K562 (cell line): ENCODE data around the gene STAT6. TPM values are rescaled to one million over a fixed set of nuclear protein-coding genes. Genes with fewer than 3 reads are reported as not detected.

ENCODE experiments used
- CEBPZ ChIP-seq: fragments of 150-350 bp; IDR thresholded peaks from 2 replicates; pipeline ENCODE4 v1.6.1; 2014; ENCODE audit warnings: low read depth, mild to moderate bottlenecking, low read length, borderline replicate concordance
- CTCFL ChIP-seq: IDR thresholded peaks from 2 replicates; pipeline ENCODE4 v1.6.1; 2011; ENCODE audit warnings: borderline replicate concordance, low read depth, mild to moderate bottlenecking, moderate library complexity, low read length; ENCODE audit not compliant: insufficient read depth, poor library complexity, severe bottlenecking
- ELF4 ChIP-seq: fragments of 450-650 bp; formaldehyde crosslinking; IDR thresholded peaks from 2 replicates; pipeline ENCODE4 v1.4.0; 2022; ENCODE audit warnings: missing genetic modification characterization
- ETS2 ChIP-seq: IDR thresholded peaks from 2 replicates; pipeline ENCODE4 v1.6.1; 2016; ENCODE audit warnings: borderline replicate concordance, missing genetic modification characterization, mild to moderate bottlenecking, moderate library complexity, missing compliant biosample characterization; ENCODE audit not compliant: poor library complexity, severe bottlenecking
- HCFC1 ChIP-seq: IDR thresholded peaks from 2 replicates; pipeline ENCODE4 v1.6.1; 2012; ENCODE audit warnings: low read depth, low read length, improper control_type of control experiment
- HDAC3 ChIP-seq: fragments of 450-650 bp; IDR thresholded peaks from 2 replicates; pipeline ENCODE4 v1.6.1; 2018; ENCODE audit warnings: borderline replicate concordance, mild to moderate bottlenecking, moderate library complexity; ENCODE audit not compliant: partially characterized antibody
- HNRNPUL1 ChIP-seq: fragments of 200-400 bp; formaldehyde crosslinking; IDR thresholded peaks from 2 replicates; pipeline ENCODE4 v1.6.1; 2017; ENCODE audit warnings: low read length
- NCOA6 ChIP-seq: fragments of 450-650 bp; IDR thresholded peaks from 2 replicates; pipeline ENCODE4 v1.6.1; 2017; ENCODE audit warnings: mild to moderate bottlenecking
- NFE2 ChIP-seq: IDR thresholded peaks from 2 replicates; pipeline ENCODE4 v1.6.1; 2014; ENCODE audit warnings: antibody characterized with exemption, low read depth
- PHB ChIP-seq: fragments of 250-450 bp; sonication (Bioruptor Pico); IDR thresholded peaks from 2 replicates; pipeline ENCODE4 v1.5.0; 2021
- POLR2AphosphoS2 ChIP-seq: IDR thresholded peaks from 2 replicates; pipeline ENCODE4 v1.6.1; 2012; ENCODE audit warnings: low read length, improper control_type of control experiment
- RBM22 ChIP-seq: fragments of 200-400 bp; formaldehyde crosslinking; IDR thresholded peaks from 2 replicates; pipeline ENCODE4 v1.6.1; 2018; ENCODE audit warnings: low read length, low read depth; ENCODE audit not compliant: poor library complexity, severe bottlenecking
- SMARCC2 ChIP-seq: fragments of 450-650 bp; IDR thresholded peaks from 2 replicates; pipeline ENCODE4 v1.6.1; 2017; ENCODE audit warnings: antibody characterized with exemption, moderate library complexity, mild to moderate bottlenecking, low read depth
- SP2 ChIP-seq: IDR thresholded peaks from 2 replicates; pipeline ENCODE4 v1.6.1; 2011; ENCODE audit warnings: mild to moderate bottlenecking, low read depth, low read length, moderate library complexity; ENCODE audit not compliant: poor library complexity, severe bottlenecking; ENCODE audit errors: extremely low read depth
- TBP ChIP-seq: optimal IDR thresholded peaks from 2 replicates; pipeline ENCODE3; 2011; ENCODE audit warnings: low read depth, low read length, improper control_type of control experiment
- THAP7 ChIP-seq: fragments of 250-450 bp; sonication (Bioruptor Pico); IDR thresholded peaks from 2 replicates; pipeline ENCODE4 v1.5.0; 2021
- WHSC1 ChIP-seq: IDR thresholded peaks from one replicate; pipeline ENCODE4 v1.6.1; 2012; ENCODE audit warnings: low read length, control low read depth, inconsistent platforms
- ZBED1 ChIP-seq: IDR thresholded peaks from 2 replicates; pipeline ENCODE4 v1.6.1; 2014
- ZFP91 ChIP-seq: sonication (generic); formaldehyde crosslinking; IDR thresholded peaks from 2 replicates; pipeline ENCODE4 v1.8.0; 2022; ENCODE audit warnings: mild to moderate bottlenecking, missing genetic modification reagents
- ZNF583 ChIP-seq: fragments of 250-450 bp; sonication (Bioruptor Pico); IDR thresholded peaks from 2 replicates; pipeline ENCODE4 v1.4.0; 2020
- polyA plus RNA-seq, 8 experiments: library from polyadenylated mRNA; depleted of rRNA in 4 of 8; stranded (reverse) in 5 of 8; unstranded in 3 of 8; fragments of >200 nt; fragmentation: Nextera tagmentation in 2 of 8; fragmentation: Illumina TruSeq in 1 of 8; extraction: Ambion mirVana in 2 of 8; extraction: Trizol in 1 of 8; gene quantifications; 2 replicates each; pipeline versions ENCODE4 v1.2.1 to v1.2.3, GENCODE V29; 2011 to 2014; ENCODE audit warnings: inconsistent platforms in 1 of 8, missing spikeins in 1 of 8
- total RNA-seq, 7 experiments: library from RNA; depleted of rRNA in 6 of 7; stranded (reverse); fragments of >200 nt in 6 of 7; fragmentation: Illumina TruSeq in 2 of 7; extraction: Trizol in 2 of 7; gene quantifications; 2 replicates each; pipeline versions ENCODE4 v1.2.1 to v1.2.3, GENCODE V29; 2011 to 2021; ENCODE audit warnings: low replicate concordance in 1 of 7

Gene STAT6
- total and polyA plus RNA-seq, 9 of the 15 experiments (the other 6 are each of a cell fraction or from before 2014, with no cell fraction given), result 2.4 to 49.5 (median 26.5) TPM

GRCh38 chr12:57088354-57089270 lies 22.6 kb downstream of the STAT6 start, which contains the start of gene NAB2 (continued):
- TF ChIP-seq CTCFL (no peak), CEBPZ (no peak), PHB (no peak), THAP7 (no peak), ZNF583 (CRISPR knock-in tag) (no peak), HDAC3 (no peak), SMARCC2 (no peak), SP2 (no peak), TBP (peak; percentile 19), ZFP91 (no peak), WHSC1 (no peak), NCOA6 (no peak), ETS2 (tag) (no peak), ZBED1 (peak; percentile 46; the same call in 1 of the 2 replicates), ELF4 (no peak), RBM22 (no peak), HNRNPUL1 (no peak), POLR2AphosphoS2 (no peak), HCFC1 (no peak), NFE2 (0 out of 2 replicates have a peak, but pooled peaks have one; percentile 21)
